GM12873 (cell line): ENCODE data around the gene RLBP1.

Experiments
- CTCF ChIP-seq: IDR thresholded peaks from 2 replicates; pipeline ENCODE4 v1.5.1; 2012; ENCODE audit warnings: low read depth, mild to moderate bottlenecking, moderate library complexity, low read length, control low read depth; ENCODE audit not compliant: insufficient read depth; ENCODE audit errors: missing control alignments

RLBP1 gene

GRCh38 chr15:89165677-89166076, 55.7 kb downstream of the RLBP1 start:
- no peak for TF ChIP-seq CTCF

DNA sequence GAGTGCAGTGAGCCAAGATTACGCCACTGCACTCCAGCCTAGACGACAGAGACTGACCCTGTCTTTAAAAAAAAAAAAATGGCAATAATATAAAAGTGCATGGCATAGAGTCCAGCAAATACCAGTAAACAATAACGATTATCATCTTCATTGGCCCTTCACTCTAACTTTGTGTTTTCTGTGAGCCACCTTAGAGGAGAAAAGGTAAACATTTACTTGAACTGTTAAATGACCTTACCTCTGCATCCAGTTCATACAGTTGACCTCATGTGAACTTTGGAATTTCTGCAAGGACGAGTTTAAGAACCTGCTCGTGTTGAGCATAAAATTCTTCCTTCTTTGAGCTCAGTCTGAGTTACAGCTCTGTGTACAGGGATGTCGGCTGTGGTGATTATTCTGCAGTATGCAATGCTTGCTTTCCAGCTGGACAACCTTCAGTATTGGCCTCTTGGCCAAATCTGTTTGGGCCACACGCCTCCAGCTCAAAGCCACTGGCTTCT, 56.6 kb downstream of the RLBP1 start:
- TF ChIP-seq CTCF: no peak

GRCh38 chr15:89163271-89164055, 57.9 kb downstream of the RLBP1 start:
- no peak for TF ChIP-seq CTCF

DNA sequence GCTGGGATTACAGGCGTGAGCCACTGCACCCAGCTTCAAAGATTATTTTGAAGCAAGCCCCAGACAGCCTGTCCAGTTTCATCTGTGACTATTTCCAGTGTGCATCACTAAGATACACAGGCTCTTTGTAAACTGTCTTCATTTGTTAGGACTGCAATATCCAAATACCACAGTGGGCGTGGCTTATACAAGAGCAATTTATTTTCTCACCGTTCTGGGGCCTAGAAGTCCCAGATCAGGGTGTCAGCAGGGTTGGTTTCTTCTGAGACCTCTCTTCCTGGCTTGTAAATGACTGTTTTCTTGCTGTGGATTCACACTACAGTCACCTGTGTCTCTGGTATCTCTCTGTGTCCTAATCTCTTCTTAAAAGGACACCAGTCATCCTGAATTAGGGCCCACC, 59.7 kb downstream of the RLBP1 start:
- TF ChIP-seq CTCF: no peak
